Pancreas (tissue), 10 donors: ENCODE measurements around the gene HAUS7. TPM values are rescaled to one million over a fixed set of nuclear protein-coding genes. Genes with fewer than 3 reads are reported as not detected.

Experiments used
- ATAC-seq, 4 donors: fragments of 200-7000 bp; cut with Tn5 transposase; one replicate each; pipeline versions ENCODE4 v1.8.0 to v1.9.1; 2020; ENCODE audit warnings: mild to moderate bottlenecking in 4 of 4, moderate library complexity in 4 of 4
- DNase-seq, 6 donors: peaks; one replicate each; pipeline ENCODE4 v3.0.0-alpha.2; 2020
- FAIRE-seq: peaks from 2 replicates; lab custom pipeline; 2012; peaks lifted over from hg19 to GRCh38; lab: Jason Lieb, UNC
- H3K27ac ChIP-seq, 4 donors: fragments of 200-600 bp; sonication (generic); 1 replicate in 3 of 4; 2 replicates in 1 of 4; pipeline versions ENCODE4 v1.5.0 to v1.8.0; 2020
- H3K27me3 ChIP-seq, 4 donors: fragments of 200-600 bp; one replicate each; pipeline ENCODE4 v1.8.0; 2021
- H3K36me3 ChIP-seq, 3 donors: fragments of 200-600 bp; sonication (generic) in 1 of 3; one replicate each; pipeline versions ENCODE4 v1.5.0 to v1.8.0; 2020 to 2021
- H3K4me1 ChIP-seq, 3 donors: fragments of 200-600 bp; one replicate each; pipeline ENCODE4 v1.8.0; 2021
- H3K4me3 ChIP-seq, 4 donors: fragments of 200-600 bp; sonication (generic) in 2 of 4; one replicate each; pipeline versions ENCODE4 v1.5.0 to v1.8.0; 2020 to 2021
- H3K9me3 ChIP-seq, 4 donors: fragments of 200-600 bp; one replicate each; pipeline ENCODE4 v1.8.0; 2021
- WGBS, 2 donors: extraction: QIAGEN DNeasy Blood & Tissue Kit; methylation state at CpG; one replicate each; pipeline ENCODE4 v1.1.7; 2013; 5-methylcytosine and 5-hydroxymethylcytosine counted together
- intact Hi-C, 3 donors: fragments of 100-400 bp; cut with DNase I; formaldehyde crosslinking; loops; one replicate each; pipeline versions ENCODE4 v1.11.1 to v1.14.2; 2022
- polyA plus RNA-seq, 2 donors: library from polyadenylated mRNA; stranded (reverse); fragments of 200-250 nt; gene quantifications; one replicate each; pipeline ENCODE4 v1.2.3, GENCODE V29; 2013
- total RNA-seq, 6 donors: library from RNA; stranded (reverse); fragmentation: NEBNext Ultra II Directional in 4 of 6; extraction: Animal tissue kit (Norgen Biotek cat#: 25700) in 4 of 6; gene quantifications; one replicate each; pipeline versions ENCODE4 v1.2.1 to v1.2.4, GENCODE V29; 2021 to 2023
- TF ChIP-seq, protein P1 (sequence below), 4 donors: fragments of 200-600 bp; sonication (generic) in 3 of 4; IDR thresholded peaks; one replicate each; pipeline versions ENCODE4 v1.5.0 to v1.8.0; 2021; ENCODE audit warnings: antibody characterized with exemption in 4 of 4
- donor health status: healthy with polysubstance abuse.
- donor health status: DM: no; HTN: no; CAD: no; lungs with moderate emphysema.
- donor health status: DM: no; HTN: no; CAD: no.
- donor health status: control.
- donor health status: control.
- donor health status: Bipolar disorder and iron deficiency.
- donor health status: DM: yes; HTN: yes; CAD: no.
- donor health status: DM: no; HTN: no; CAD: no.
- donor health status: DM: no; HTN: no; CAD: no.
- donor health status: DM: yes; HTN: yes; CAD: no.

The HAUS7 gene
- total and polyA plus RNA-seq, 8 donors = 4.9 to 44.1 (median 9.5) TPM

DNA sequence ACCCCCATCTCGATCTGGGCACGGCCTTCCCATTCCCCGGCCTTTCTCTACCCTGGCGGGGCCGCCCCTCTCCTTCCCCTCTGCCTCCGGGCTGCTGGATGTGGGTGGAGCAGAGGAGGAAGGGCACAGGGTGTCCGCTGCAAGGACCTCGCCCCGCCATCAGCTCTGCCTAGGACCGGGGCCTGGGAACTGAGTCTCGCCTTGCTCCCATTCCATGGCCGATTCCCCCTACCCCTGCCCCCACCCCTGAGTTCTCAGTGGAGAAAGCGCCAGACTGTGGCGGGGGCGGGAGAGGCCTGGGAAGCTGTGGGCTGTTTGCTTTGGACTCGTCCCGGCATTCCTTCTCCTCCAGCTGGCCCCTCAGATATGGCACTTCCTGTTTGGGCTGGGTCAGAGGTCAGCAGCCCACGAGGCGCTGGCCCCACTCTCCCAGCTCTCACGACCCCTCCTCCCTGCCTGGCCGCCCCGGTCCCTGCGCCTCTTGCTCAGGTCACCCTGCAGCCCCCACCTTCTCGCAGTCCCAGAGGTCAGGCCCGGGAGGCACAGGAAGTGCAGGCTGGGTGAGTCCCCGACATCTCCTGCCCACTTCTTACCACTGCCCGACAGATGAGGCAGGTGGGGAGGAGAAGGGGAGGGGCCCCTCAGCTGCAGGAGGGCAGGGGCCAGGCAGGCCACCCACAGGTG, 18.0 kb upstream of the HAUS7 start:
- intact Hi-C loops = no loop called here
- Histone ChIP-seq H3K9me3 (no peaks in the 10 kb centered on the region), H3K27me3 (no peaks in the 10 kb centered on the region), H3K27ac (no peak overlapping the region), H3K36me3 (no peaks in the 10 kb centered on the region), H3K4me1 (no peaks in the 10 kb centered on the region), H3K4me3 (no peak overlapping the region)
- DNase-seq = no peak
- WGBS, 2 donors = 48 to 50% methylated on average over 21 to 27 of the region's 27 CpGs
- ATAC-seq = peak; percentile 11 to 71 (median 42)
- TF ChIP-seq, protein P1, sequence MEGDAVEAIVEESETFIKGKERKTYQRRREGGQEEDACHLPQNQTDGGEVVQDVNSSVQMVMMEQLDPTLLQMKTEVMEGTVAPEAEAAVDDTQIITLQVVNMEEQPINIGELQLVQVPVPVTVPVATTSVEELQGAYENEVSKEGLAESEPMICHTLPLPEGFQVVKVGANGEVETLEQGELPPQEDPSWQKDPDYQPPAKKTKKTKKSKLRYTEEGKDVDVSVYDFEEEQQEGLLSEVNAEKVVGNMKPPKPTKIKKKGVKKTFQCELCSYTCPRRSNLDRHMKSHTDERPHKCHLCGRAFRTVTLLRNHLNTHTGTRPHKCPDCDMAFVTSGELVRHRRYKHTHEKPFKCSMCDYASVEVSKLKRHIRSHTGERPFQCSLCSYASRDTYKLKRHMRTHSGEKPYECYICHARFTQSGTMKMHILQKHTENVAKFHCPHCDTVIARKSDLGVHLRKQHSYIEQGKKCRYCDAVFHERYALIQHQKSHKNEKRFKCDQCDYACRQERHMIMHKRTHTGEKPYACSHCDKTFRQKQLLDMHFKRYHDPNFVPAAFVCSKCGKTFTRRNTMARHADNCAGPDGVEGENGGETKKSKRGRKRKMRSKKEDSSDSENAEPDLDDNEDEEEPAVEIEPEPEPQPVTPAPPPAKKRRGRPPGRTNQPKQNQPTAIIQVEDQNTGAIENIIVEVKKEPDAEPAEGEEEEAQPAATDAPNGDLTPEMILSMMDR (IDR thresholded peaks at IDR 0.05) = no peak
- no peak for FAIRE-seq

DNA sequence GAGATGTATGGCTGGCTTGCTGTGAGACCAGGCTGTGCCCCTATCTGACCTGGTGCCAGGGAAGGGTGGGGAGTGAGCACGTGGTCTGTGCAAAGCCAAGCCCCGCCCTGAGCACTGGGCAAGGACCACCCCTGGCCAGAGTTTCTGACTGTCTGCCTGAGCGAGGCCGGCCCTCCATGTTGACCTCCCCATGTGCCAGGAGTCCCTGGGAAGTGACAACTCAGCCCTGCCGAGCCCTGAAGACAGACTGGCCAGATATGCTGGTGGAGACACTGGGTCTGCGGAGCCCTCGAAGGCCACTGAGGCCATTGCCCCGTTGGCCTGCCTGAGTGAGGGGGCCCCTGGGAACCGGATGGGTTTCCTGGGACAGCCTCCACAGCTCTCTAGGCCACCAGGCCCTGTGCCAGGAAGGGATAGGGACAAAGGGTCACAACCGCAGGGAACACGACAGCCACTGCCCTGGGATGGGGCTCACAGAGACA, 17.3 kb upstream of the HAUS7 start:
- 74 to 77% methylated on average over 11 of the region's 11 CpGs for WGBS, 2 donors
- Histone ChIP-seq H3K27me3 (no peaks in the 10 kb centered on the region), H3K36me3 (no peaks in the 10 kb centered on the region), H3K4me3 (no peak overlapping the region), H3K9me3 (no peaks in the 10 kb centered on the region), H3K4me1 (no peaks in the 10 kb centered on the region), H3K27ac (no peak overlapping the region)
- DNase-seq = no peak
- intact Hi-C loops = no loop called here
- no peak for FAIRE-seq
- TF ChIP-seq, protein P1 (IDR thresholded peaks at IDR 0.05) = no peak
- ATAC-seq = no peak

DNA sequence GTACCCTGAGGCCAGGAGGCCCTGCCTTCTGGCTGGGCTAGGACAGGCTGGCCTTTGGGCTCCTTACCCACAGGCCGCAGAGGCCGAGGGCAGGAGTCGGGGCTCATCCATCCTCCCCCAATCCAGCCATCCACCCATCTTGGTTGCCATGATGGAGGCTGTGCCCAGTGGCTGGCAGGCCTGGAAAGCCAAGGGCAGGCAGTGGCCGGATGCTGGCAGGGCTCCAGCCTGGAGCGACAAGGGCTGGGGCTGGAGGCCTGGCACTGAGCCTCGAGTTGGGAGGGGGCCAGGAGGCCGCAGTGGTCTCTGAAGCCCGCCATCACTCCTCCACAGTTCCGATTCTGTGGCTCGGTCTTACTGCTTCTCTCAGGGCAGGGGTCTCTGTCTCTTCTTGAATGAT, 15.8 kb upstream of the HAUS7 start:
- no peak overlapping the region for H3K27ac ChIP-seq
- H3K27me3 ChIP-seq = no peaks in the 10 kb centered on the region
- intact Hi-C loops = no loop called here
- no peaks in the 10 kb centered on the region for H3K4me1 ChIP-seq
- TF ChIP-seq, protein P1 (IDR thresholded peaks at IDR 0.05) = no peak
- no peaks in the 10 kb centered on the region for H3K36me3 ChIP-seq
- no peak overlapping the region for H3K4me3 ChIP-seq
- H3K9me3 ChIP-seq = no peaks in the 10 kb centered on the region
- WGBS, 2 donors = 66 to 70% methylated on average over 10 of the region's 10 CpGs
- peak in 1 of 6 donors; percentile 56 for DNase-seq
- no peak for ATAC-seq
- no peak for FAIRE-seq

DNA sequence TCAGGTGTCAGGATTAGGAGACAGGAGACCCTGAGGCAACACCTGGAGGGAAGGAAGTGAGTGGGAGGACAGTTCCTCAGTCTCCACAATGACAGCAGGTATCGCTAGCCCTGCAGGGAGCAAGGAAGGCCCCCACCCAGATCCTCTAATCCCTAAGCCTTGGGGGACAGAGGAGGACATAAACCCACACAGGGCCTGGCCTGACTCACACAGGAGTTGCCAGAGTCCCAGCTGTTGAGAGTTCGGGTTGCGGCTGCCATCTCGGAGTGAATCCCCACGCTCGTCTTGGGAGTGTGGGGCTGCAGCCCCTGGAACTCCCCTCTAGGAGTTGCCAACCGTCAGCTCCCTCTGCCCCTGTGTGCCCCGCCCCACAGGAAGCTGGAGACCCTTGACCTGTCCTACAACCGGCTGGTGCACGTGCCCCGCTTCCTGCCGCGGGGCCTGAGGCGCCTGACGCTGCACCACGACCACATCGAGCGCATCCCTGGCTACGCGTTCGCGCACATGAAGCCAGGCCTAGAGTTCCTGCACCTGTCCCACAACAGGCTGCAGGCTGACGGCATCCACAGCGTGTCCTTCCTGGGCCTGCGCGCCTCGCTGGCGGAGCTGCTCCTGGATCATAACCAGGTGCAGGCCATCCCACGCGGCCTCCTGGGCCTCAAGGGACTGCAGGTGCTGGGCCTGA, 15.2 kb upstream of the HAUS7 start:
- Histone ChIP-seq H3K27ac (no peak overlapping the region), H3K36me3 (no peaks in the 10 kb centered on the region), H3K4me1 (no peaks in the 10 kb centered on the region), H3K4me3 (no peak overlapping the region), H3K27me3 (no peaks in the 10 kb centered on the region), H3K9me3 (no peaks in the 10 kb centered on the region)
- ATAC-seq (no peak), DNase-seq (no peak), FAIRE-seq (no peak)
- WGBS, 2 donors = 86 to 89% methylated on average over 30 of the region's 30 CpGs
- TF ChIP-seq, protein P1 (IDR thresholded peaks at IDR 0.05) = no peak
- intact Hi-C loops = no loop called here
